HG02798 (cell line): ENCODE data around the gene SLC31A2.
"Not testable (repeated sequence)": the region's sequence is repeated elsewhere in the genome, so short reads cannot be mapped to it uniquely, and the experiment has no call there.

Source experiments
- ATAC-seq: cut with Tn5 transposase; IDR thresholded peaks from one replicate; pipeline ENCODE4 v1.9.1; 2021; ENCODE audit warnings: mild to moderate bottlenecking; ENCODE audit not compliant: unreplicated experiment, poor library complexity

Gene SLC31A2

DNA sequence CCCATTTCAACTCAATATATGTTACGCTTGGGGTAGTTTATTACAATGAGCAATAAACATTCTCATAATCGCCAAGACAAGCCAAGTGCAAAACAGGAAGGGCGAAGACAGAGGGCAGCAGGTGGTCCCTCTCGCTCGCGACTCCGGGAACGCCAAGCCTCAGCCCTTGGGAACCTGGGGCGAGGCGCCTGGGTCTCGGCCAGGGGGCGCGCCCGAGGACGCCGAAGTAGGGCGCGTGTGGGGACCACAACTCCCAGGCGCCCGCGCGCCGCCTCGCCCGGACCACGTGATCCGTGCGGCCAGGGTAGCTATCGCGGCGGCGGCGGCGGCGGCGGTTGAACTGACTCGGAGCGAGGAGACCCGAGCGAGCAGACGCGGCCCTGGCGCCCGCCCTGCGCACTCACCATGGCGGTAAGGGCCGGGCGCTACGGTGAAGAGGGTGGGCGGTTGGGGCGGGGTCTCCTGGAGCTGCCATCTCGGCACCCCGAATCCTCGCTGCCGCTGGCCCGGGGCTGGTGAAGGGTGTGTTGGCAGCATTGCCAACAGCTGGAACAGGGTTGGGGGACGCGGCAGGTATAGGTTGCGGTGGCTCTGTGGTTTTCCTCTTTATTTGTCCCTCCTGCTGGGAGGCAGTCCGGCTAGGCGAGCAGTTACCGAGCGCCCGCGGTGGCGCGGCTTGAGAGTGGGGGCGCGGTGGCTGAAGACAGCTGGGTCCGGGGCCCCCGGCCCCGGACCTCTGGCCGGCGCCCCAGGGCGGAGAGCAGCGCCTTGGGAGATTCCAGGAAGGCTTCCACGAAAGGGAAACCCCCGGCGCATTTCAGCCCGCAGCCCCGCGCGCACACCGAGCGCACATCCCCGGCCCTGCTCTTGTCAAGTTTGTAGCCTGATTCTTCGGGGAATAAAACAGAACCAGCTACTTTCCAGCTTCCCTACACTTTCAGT is at the start of gene SLC31A2:
SLC31A2 (plus strand) TSS at position 338 of the 942 bp plus-strand sequence; CDS start at position 406, 68 bp downstream.
- peak; percentile 98 for ATAC-seq

DNA sequence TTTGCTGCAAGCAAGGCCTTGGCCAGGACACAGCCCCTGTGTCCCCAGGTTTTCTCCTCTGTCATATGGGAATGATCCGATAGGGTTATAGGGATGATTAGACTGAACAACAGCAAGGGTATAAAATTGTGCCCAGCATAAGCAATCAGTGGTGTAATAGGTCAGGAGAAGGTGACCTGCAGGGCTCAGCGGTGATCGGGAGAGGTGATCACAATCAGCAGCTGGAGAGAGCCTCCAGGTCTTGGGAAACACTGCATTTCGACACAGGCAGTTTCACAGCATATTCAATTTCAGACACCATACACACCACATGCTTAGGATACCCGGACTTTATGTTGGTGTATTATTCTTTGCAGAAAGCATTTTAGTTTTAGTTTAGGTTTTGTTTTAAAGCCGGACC is 45.5 kb upstream of the SLC31A2 start:
- ATAC-seq = not testable (repeated sequence)

- peak; percentile 82 for ATAC-seq
Observed at GRCh38 chr9:113111065-113111951, 39.5 kb upstream of the SLC31A2 start.

- peak; percentile 70 for ATAC-seq
Observed at GRCh38 chr9:113112706-113113510, 37.9 kb upstream of the SLC31A2 start.

GRCh38 chr9:113118829-113119228 is 32.0 kb upstream of the SLC31A2 start:
- ATAC-seq = not testable (repeated sequence)

DNA sequence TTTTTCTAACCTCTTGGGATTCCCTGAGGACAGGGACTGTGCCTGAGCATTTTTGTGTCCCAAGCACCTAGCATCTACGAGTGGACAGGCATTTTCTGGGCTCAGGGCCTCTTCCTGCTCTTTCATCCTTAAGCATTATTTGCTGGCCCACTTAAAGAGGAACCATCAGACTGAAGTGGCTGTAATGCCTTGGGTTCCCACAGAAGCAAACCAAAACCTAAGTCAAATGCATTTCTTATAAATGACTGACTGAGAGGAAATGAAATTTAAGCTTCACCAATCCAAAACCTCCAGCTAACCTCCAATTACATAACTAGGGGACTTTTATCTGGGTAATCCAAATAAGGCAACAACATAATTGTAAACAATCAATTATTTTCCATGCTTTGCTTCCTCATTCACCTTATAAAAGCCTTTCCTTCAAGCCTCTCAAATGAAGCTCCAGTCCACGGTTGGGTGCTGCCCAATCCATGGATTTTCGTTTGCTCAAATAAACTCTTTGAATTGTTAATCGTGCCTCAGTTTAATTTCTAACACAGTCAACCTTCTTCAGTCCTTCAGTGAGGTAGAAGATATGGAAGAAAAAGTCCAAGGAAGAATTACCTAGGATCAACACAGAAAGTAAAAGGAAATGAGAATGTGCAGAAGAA is 25.3 kb upstream of the SLC31A2 start:
- ATAC-seq = no peak

GRCh38 chr9:113129466-113129865 is 21.3 kb upstream of the SLC31A2 start:
- no peak for ATAC-seq

DNA sequence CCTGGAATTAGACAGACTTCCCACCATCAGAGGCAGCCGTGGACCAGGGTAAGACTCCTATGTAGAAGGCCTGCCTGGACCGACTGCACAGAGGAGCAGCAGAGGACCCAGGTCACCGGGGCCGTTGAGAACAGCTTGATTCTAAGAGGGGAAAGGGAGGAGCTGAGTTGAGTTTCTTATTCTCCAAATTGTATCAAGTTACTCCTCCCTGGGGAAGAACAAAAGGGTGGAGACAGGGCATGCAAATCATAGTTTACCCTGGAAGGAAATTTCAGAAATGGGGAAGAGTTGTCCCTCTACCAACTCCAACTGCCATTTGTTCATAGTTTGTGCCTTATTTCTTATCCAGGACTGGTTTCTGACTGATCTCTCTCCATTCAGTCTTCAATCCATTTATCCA is 20.9 kb upstream of the SLC31A2 start:
- ATAC-seq = no peak

DNA sequence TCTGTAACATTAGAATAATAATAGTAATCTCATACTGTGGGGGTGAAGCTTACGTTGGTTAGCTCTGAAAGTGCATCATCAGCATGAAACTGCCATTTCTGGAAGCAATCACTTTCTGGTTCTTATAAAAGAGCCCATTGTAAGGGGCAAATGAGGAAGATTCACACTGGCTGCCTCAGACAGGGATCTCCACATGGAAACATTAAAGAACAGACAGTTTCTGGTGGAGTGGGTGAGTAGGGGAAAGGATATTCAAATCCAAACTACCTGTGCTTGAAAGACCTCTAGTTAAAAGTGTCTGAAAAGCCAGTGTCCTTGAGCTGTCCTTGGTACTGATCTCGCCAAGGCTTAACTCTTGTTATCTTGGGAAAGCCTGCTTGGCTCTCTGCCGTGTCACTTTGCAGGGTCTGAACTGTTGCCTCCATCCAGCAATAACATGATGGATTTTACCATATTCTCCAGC is 19.1 kb upstream of the SLC31A2 start:
- no peak for ATAC-seq

- no peak for ATAC-seq
Observed at GRCh38 chr9:113137196-113138168, 13.3 kb upstream of the SLC31A2 start.

DNA sequence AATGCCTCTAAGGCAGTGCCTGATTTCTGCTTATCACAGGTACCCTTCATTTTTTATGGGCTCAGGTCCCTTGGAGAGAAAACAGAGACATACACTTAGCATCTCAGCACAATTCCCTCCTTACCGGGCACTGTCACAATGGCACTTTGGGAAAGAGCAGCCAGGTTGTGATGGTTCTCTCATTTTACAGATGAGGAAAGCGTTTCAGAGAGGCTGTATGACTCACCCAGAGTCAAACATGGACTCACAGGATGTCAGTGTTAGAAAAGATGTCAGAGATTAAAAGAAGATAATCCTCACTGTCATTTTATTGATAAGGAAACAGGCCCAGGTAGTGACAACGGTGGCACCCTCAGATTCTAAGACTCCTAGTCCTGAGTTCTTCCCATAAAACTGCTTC is 12.0 kb upstream of the SLC31A2 start:
- ATAC-seq = no peak

GRCh38 chr9:113139225-113139829 is 11.5 kb upstream of the SLC31A2 start:
- no peak for ATAC-seq

- ATAC-seq = no peak
Observed at GRCh38 chr9:113139953-113140352, 10.9 kb upstream of the SLC31A2 start.

- not testable (repeated sequence) for ATAC-seq
Observed at GRCh38 chr9:113140896-113141295, 9.9 kb upstream of the SLC31A2 start.

GRCh38 chr9:113143432-113144227 is 7.2 kb upstream of the SLC31A2 start:
- ATAC-seq = no peak

GRCh38 chr9:113148372-113148705 is 2.5 kb upstream of the SLC31A2 start:
- ATAC-seq = no peak

DNA sequence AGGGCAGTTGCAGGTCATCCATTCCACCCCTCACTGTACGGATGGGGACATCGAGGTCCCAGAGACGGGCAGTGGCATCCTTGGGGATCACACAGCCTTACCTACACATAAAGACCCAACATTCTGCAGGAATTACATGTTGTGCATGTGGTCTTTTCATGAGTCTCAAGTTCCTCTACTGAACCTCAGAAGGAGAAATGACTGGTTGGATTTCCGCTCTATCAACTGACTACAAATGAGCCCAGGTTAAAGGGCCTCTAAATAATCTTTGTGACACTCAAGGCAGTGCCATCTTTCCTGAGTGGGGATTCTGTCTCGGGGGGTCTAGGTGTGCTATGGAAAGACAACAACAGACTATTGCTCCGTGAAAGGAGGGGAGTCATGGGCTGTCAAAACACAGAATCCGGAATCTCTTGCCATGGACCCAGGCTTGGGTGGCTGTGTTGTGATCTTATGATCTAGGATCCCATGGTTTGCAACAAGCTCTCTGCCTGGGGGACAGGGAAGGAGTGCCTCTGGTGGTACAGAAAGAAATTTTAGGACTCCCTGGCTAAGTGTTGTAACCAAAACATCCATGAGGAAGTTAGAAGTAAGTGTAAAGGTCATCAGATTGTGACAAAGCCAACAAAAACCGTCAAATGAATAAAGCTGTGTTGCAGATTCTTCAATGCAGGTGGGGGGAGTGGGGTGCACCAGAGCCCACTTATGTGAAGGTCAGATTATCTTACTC is 1.9 kb upstream of the SLC31A2 start:
- no peak for ATAC-seq
